K562 (cell line): ENCODE measurements around the gene IMMP2L. TPM values are rescaled to one million over a fixed set of nuclear protein-coding genes. Genes with fewer than 3 reads are reported as not detected.

Source experiments
- ADNP ChIP-seq: fragments of 200-800 bp; sonication (Bioruptor generic); IDR thresholded peaks from 2 replicates; pipeline ENCODE4 v1.6.1; 2016; ENCODE audit warnings: missing genetic modification characterization, missing compliant biosample characterization
- FOSL1 ChIP-seq: fragments of 200-800 bp; sonication (Bioruptor generic); conservative IDR thresholded peaks from 2 replicates; pipeline ENCODE4 v1.6.1; 2016; ENCODE audit warnings: missing genetic modification characterization, missing compliant biosample characterization
- MAZ ChIP-seq, 2 experiments: fragments of 450-650 bp in 1 of 2; sonication (generic) in 1 of 2; formaldehyde crosslinking; IDR thresholded peaks in 1 of 2; conservative IDR thresholded peaks in 1 of 2; 2 replicates each; pipeline versions ENCODE4 v1.4.0 to v1.5.0; 2020; ENCODE audit warnings: mild to moderate bottlenecking in 1 of 2, missing genetic modification reagents in 1 of 2
- MTA2 ChIP-seq: fragments of 450-650 bp; IDR thresholded peaks from 2 replicates; pipeline ENCODE4 v1.6.1; 2016; ENCODE audit warnings: low read depth
- NCOA6 ChIP-seq: fragments of 450-650 bp; IDR thresholded peaks from 2 replicates; pipeline ENCODE4 v1.6.1; 2017; ENCODE audit warnings: mild to moderate bottlenecking
- NUFIP1 ChIP-seq: fragments of 450-650 bp; IDR thresholded peaks from 2 replicates; pipeline ENCODE4 v1.6.1; 2018; ENCODE audit not compliant: partially characterized antibody
- PYGO2 ChIP-seq: fragments of 450-650 bp; IDR thresholded peaks from 2 replicates; pipeline ENCODE4 v1.6.1; 2016; ENCODE audit warnings: mild to moderate bottlenecking, missing genetic modification characterization, moderate library complexity, missing compliant biosample characterization
- RCOR1 ChIP-seq, 2 experiments: IDR thresholded peaks; 2 replicates each; pipeline ENCODE4 v1.6.1; 2012; ENCODE audit warnings: low read depth in 2 of 2, low read length in 2 of 2, borderline replicate concordance in 1 of 2, improper control_type of control experiment in 1 of 2
- RHOXF2B ChIP-seq: fragments of 250-450 bp; sonication (Bioruptor Pico); conservative IDR thresholded peaks from 2 replicates; pipeline ENCODE4 v1.5.1; 2021
- SNRNP70 ChIP-seq: fragments of 200-400 bp; formaldehyde crosslinking; optimal IDR thresholded peaks from 2 replicates; pipeline ENCODE3; 2017; ENCODE audit warnings: low read depth, low read length
- ZBTB8A ChIP-seq: fragments of 450-650 bp; IDR thresholded peaks from 2 replicates; pipeline ENCODE4 v1.6.1; 2018; ENCODE audit warnings: mild to moderate bottlenecking, moderate library complexity; ENCODE audit not compliant: partially characterized antibody
- ZC3H11A ChIP-seq: IDR thresholded peaks from 2 replicates; pipeline ENCODE4 v1.6.1; 2012; ENCODE audit warnings: low read depth, low read length, improper control_type of control experiment
- polyA plus RNA-seq, 8 experiments: library from polyadenylated mRNA; depleted of rRNA in 4 of 8; stranded (reverse) in 5 of 8; unstranded in 3 of 8; fragments of >200 nt; fragmentation: Nextera tagmentation in 2 of 8; fragmentation: Illumina TruSeq in 1 of 8; extraction: Ambion mirVana in 2 of 8; extraction: Trizol in 1 of 8; gene quantifications; 2 replicates each; pipeline versions ENCODE4 v1.2.1 to v1.2.3, GENCODE V29; 2011 to 2014; ENCODE audit warnings: inconsistent platforms in 1 of 8, missing spikeins in 1 of 8
- total RNA-seq, 7 experiments: library from RNA; depleted of rRNA in 6 of 7; stranded (reverse); fragments of >200 nt in 6 of 7; fragmentation: Illumina TruSeq in 2 of 7; extraction: Trizol in 2 of 7; gene quantifications; 2 replicates each; pipeline versions ENCODE4 v1.2.1 to v1.2.3, GENCODE V29; 2011 to 2021; ENCODE audit warnings: low replicate concordance in 1 of 7
- TF ChIP-seq, protein P1 (sequence below): sonication (generic); formaldehyde crosslinking; IDR thresholded peaks from 2 replicates; pipeline ENCODE4 v1.8.0; 2023; ENCODE audit warnings: mild to moderate bottlenecking, missing genetic modification reagents
- TF ChIP-seq, protein P2 (sequence below): fragments of 450-650 bp; formaldehyde crosslinking; IDR thresholded peaks from 2 replicates; pipeline ENCODE4 v1.4.0; 2020; ENCODE audit warnings: mild to moderate bottlenecking
- TF ChIP-seq, protein P3 (sequence below): fragments of 450-650 bp; IDR thresholded peaks from 2 replicates; pipeline ENCODE4 v1.6.1; 2018; ENCODE audit not compliant: partially characterized antibody
- TF ChIP-seq, protein P4 (sequence below): IDR thresholded peaks from 2 replicates; pipeline ENCODE4 v1.6.1; 2016; ENCODE audit warnings: missing genetic modification characterization, missing compliant biosample characterization
- TF ChIP-seq, protein P5 (sequence below), 3 experiments: fragments of 200-800 bp in 1 of 3; sonication (Bioruptor generic) in 1 of 3; sonication (generic) in 1 of 3; formaldehyde crosslinking in 1 of 3; IDR thresholded peaks; 2 replicates each; pipeline versions ENCODE4 v1.6.1 to v1.8.0; 2016 to 2022; ENCODE audit warnings: mild to moderate bottlenecking in 2 of 3, missing compliant biosample characterization in 2 of 3, missing genetic modification characterization in 2 of 3, missing genetic modification reagents in 1 of 3

Gene IMMP2L
- total and polyA plus RNA-seq, 9 of the 15 experiments (the other 6 are each of a cell fraction or from before 2014, with no cell fraction given), result 29.7 to 116 (median 53.0) TPM

DNA sequence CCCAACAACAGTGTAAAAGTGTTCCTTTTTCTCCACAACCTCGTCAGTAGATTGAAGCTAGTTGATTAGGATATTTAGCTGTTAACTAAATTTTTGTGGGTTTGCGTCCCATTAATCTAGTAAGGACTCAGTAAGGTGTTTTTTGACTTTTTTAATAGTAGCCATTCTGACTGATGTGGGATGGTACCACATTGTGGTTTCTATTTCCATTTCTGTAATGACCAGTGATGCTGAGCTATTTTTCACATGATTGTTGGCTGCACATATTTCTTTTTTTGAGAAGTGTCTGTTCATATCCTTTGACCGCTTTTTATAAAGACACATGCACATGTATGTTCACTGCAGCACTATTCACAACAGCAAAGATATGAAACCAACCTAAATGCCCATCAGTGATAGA is 476.9 kb downstream of the IMMP2L start (continued):
- TF ChIP-seq, protein P1, sequence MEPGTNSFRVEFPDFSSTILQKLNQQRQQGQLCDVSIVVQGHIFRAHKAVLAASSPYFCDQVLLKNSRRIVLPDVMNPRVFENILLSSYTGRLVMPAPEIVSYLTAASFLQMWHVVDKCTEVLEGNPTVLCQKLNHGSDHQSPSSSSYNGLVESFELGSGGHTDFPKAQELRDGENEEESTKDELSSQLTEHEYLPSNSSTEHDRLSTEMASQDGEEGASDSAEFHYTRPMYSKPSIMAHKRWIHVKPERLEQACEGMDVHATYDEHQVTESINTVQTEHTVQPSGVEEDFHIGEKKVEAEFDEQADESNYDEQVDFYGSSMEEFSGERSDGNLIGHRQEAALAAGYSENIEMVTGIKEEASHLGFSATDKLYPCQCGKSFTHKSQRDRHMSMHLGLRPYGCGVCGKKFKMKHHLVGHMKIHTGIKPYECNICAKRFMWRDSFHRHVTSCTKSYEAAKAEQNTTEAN (CRISPR knock-in tag), result no peak
- TF ChIP-seq, protein P2, sequence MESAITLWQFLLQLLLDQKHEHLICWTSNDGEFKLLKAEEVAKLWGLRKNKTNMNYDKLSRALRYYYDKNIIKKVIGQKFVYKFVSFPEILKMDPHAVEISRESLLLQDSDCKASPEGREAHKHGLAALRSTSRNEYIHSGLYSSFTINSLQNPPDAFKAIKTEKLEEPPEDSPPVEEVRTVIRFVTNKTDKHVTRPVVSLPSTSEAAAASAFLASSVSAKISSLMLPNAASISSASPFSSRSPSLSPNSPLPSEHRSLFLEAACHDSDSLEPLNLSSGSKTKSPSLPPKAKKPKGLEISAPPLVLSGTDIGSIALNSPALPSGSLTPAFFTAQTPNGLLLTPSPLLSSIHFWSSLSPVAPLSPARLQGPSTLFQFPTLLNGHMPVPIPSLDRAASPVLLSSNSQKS, result no peak
- TF ChIP-seq MAZ (CRISPR knock-in tag; conservative IDR thresholded peaks at IDR 0.05 in 1 of 2, IDR thresholded peaks at IDR 0.05 in 1 of 2) (no peak), SNRNP70 (no peak), RCOR1 (IDR thresholded peaks at IDR 0.05; ENCODE audit: borderline replicate concordance in 1 of 2, low read depth in 2 of 2, low read length in 2 of 2) (no peak), ADNP (tag) (no peak), MTA2 (no peak), ZBTB8A (no peak), ZC3H11A (no peak), FOSL1 (no peak), NUFIP1 (no peak), NCOA6 (no peak), PYGO2 (tag) (no peak), RHOXF2B (CRISPR knock-in tag) (no peak)
- TF ChIP-seq, protein P3, sequence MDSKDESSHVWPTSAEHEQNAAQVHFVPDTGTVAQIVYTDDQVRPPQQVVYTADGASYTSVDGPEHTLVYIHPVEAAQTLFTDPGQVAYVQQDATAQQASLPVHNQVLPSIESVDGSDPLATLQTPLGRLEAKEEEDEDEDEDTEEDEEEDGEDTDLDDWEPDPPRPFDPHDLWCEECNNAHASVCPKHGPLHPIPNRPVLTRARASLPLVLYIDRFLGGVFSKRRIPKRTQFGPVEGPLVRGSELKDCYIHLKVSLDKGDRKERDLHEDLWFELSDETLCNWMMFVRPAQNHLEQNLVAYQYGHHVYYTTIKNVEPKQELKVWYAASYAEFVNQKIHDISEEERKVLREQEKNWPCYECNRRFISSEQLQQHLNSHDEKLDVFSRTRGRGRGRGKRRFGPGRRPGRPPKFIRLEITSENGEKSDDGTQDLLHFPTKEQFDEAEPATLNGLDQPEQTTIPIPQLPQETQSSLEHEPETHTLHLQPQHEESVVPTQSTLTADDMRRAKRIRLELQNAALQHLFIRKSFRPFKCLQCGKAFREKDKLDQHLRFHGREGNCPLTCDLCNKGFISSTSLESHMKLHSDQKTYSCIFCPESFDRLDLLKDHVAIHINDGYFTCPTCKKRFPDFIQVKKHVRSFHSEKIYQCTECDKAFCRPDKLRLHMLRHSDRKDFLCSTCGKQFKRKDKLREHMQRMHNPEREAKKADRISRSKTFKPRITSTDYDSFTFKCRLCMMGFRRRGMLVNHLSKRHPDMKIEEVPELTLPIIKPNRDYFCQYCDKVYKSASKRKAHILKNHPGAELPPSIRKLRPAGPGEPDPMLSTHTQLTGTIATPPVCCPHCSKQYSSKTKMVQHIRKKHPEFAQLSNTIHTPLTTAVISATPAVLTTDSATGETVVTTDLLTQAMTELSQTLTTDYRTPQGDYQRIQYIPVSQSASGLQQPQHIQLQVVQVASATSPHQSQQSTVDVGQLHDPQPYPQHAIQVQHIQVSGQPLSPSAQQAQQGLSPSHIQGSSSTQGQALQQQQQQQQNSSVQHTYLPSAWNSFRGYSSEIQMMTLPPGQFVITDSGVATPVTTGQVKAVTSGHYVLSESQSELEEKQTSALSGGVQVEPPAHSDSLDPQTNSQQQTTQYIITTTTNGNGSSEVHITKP, result no peak
- TF ChIP-seq, protein P4, sequence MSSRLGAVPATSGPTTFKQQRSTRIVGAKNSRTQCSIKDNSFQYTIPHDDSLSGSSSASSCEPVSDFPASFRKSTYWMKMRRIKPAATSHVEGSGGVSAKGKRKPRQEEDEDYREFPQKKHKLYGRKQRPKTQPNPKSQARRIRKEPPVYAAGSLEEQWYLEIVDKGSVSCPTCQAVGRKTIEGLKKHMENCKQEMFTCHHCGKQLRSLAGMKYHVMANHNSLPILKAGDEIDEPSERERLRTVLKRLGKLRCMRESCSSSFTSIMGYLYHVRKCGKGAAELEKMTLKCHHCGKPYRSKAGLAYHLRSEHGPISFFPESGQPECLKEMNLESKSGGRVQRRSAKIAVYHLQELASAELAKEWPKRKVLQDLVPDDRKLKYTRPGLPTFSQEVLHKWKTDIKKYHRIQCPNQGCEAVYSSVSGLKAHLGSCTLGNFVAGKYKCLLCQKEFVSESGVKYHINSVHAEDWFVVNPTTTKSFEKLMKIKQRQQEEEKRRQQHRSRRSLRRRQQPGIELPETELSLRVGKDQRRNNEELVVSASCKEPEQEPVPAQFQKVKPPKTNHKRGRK (tag), result no peak
- TF ChIP-seq, protein P5, sequence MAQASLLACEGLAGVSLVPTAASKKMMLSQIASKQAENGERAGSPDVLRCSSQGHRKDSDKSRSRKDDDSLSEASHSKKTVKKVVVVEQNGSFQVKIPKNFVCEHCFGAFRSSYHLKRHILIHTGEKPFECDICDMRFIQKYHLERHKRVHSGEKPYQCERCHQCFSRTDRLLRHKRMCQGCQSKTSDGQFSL (CRISPR knock-in tag; IDR thresholded peaks at IDR 0.05), result no peak
- TF ChIP-seq, protein P5 (tag; IDR thresholded peaks at IDR 0.05), result no peak
